NCI-H2081 treated with DMSO at 0.1 percent for 48 hours (cell line): ENCODE data around the gene TAF13.
A peak's percentile ranks its signal among the peaks of the same experiment; 100 is the strongest.
"Not testable (repeated sequence)": the region's sequence is repeated elsewhere in the genome, so short reads cannot be mapped to it uniquely, and the experiment has no call there.

ENCODE experiments used
- DNase-seq: peaks from one replicate; lab custom pipeline; 2025; lab: John Stamatoyannopoulos, UW

The TAF13 gene

DNA sequence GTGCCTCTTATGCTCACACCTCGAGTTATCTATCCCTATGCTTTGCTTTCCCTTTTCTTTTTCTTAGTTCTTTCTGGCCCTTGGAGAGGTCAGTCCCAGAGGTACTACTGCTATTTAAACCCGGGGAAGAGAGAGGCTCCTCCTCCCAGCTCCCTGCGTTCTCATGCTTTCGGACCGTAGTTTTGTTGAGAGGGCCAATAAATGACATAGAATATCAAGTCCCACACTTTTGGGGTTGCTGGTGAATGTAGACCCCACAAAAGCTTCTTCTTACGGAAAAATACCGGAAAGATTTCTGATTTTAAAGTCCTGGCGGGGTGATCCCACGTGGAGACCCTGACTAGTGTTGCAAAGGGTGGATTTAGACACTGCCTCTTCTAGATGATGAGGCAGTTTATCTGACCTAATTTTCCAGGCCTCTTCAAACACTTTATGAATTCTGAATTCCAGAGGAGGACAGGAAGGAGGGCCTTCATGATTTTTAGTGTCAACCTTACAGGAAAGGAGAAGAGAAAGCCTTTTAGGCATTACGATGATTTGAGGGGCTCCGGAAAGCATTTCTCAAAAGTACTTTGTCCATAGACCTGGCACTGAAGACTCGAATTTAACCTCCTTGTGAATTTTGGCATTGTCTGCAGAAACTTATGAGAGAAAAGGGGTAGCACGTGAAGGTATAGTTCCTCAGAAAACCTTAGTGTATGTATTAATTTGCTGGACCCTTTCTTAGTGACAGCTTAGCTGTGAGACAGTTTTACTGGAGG lies 15.5 kb upstream of the TAF13 start:
- no peak for DNase-seq

GRCh38 chr1:109090196-109091077 lies 14.6 kb upstream of the TAF13 start, which contains the start of gene TMEM167B:
Gene TMEM167B, plus strand, starts transcription at chr1:109090764. Its CDS starts 109 bp downstream, at chr1:109090873.
- peak; percentile 54 for DNase-seq

DNA sequence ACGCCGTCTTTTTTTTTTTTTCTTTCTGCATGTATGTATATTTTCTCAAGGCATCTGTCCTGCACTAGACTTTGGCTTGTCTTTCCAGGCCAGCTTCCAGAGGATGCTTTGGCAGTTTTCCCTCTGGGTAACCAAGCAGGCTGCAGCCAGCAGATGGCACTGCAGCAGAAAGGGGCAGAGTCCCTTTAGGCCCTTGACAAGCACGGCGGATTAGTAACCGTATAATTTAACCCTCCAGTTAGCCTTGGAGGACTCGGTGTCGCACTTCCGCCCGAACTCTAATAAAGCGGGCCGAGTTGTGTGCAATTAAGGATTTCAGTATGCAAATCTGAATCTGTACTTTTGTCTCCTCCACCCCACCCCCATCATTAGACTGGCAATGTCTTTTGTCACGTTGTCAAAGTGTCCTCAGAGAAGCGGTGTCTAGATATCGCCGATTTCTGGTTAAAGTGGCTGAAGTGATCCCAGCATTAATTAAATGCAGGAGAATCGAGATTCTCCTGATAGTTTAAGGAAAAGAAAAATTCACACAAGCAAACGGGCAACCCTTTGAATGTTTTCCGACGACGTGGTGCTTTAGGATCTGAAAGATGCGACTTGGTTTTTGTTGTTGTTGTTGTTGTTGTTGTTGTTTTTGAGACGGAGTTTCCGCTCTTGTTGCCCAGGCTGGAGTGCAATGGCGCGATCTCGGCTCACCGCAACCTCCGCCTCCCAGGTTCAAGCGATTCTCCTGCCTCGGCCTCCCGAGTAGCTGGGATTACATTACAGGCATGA lies 13.6 kb upstream of the TAF13 start:
- no peak for DNase-seq

DNA sequence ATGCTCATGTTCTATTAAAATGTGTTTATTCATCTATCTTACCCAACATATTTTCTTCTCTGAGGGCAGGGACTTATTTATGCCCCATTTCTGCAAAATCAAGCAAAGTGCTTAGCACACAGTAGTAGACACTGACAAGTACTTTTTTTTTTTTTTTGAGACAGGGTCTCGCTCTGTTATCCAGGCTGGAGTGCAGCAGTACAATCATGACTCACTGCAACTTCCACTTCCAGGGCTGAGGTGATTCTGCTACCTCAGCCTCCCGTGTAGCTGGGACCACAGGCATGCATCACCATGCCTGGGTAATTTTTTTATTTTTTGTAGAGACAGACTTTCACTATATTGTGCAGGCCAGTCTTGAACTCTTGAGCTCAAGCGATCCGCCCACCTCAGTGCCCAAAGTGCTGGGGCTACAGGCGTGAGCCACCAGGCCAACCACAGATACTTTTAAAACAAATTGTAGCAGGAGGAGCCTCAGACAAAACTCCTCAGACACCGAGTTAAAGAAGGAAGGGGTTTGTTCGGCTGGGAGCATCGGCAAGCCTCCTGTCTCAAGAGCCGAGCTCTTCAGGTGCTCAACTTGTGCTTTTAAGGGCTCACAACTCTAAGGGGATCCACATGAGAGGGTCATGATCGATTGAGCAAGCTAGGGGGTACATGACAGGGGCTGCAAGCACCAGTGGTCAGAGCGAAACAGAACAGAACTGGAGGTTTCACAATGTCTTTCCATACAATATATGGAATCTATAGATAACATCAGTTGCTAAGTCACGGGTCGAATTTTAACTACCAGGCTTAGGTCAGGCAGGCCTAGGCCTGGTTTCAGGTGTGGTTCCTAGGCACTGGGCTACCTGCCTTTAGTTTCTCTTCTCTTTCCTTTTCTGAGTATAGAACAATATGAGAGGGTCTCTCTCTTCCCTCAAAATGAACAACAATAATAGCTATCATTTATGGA lies 9.0 kb upstream of the TAF13 start:
- DNase-seq = no peak

- no peak for DNase-seq
Observed at GRCh38 chr1:109083923-109084322, 8.1 kb upstream of the TAF13 start.

DNA sequence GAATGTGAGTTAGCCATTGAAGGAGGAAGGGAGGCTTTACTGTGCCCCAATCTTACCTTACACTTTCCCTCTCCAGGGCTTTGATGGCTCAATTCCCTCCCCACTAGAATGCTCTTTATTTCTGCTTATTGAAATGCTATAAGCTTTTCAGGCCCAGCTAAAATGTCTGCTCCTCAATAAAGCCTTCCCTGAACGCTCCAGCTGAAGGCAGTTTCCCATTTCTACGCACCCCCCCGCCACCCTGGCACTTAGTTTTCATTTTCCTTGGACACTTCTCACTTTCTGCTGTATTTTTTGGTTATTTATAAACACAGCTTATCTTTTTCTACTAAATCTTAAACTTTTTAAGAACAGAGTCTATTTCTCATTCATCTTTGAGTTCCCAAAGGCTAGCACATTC lies 7.7 kb upstream of the TAF13 start:
- DNase-seq = no peak

GRCh38 chr1:109080441-109081082 lies 4.8 kb upstream of the TAF13 start:
- no peak for DNase-seq

DNA sequence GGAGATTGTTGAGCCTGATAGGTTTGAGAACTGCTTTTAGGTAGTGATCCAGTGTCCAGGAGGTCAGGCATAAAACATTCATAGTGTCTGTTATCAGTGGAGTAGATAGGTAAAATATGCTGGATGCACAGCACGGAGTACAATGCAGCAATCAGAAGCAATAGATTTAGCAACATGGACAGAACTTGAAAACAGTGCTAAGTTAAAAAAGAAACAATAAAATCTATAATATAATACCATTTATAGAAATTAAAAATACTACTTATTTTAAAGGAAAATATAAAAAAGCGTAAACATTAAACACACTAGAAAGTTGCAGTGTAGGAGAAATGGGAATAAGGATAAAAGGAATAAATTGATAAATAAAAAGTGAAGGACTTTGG lies 3.4 kb upstream of the TAF13 start:
- DNase-seq = no peak

DNA sequence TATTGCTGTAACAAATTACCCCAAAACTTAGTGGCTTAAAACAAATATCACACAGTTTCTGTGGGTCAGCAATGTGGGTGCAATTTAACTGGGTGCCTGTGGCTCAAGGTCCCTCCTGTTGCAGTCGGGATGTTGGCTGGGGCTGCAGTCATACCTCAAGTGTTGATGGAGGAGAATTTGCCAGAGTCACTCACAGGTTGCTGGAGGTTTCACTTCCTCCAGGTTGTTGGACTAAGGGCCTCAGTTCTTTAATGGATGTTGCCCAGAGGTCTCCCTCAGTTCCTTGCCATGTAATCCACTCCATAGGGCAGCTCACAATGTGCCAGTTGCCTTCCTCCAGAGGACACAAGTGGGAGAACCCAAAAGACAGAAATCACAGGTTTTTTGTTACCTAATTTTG lies 2.5 kb upstream of the TAF13 start:
- DNase-seq = no peak

GRCh38 chr1:109069294-109069693 lies 6.5 kb downstream of the TAF13 start:
- no peak for DNase-seq

DNA sequence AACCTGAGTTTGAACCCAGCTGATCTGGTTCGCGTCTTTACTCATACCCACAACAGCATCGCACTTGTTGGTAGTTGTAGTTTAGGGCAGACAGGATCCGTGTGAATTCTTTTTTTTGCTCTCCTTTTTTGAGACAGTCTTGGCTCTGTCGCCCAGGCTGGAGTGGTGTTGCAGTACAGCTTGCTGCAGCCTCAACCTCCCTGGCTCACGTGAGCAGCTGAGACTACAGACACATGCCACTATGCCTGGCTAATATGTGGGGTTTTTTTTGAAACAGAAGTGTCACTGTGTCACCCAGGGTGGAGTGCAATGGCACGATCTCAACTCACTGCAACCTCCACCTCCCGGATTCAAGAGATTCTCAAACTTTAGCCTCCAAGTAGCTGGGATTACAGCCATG lies 7.9 kb downstream of the TAF13 start:
- DNase-seq = no peak

- no peak for DNase-seq
Observed at GRCh38 chr1:109065137-109065536, 10.7 kb downstream of the TAF13 start.

- no peak for DNase-seq
Observed at GRCh38 chr1:109061183-109061582, 14.6 kb downstream of the TAF13 start.

DNA sequence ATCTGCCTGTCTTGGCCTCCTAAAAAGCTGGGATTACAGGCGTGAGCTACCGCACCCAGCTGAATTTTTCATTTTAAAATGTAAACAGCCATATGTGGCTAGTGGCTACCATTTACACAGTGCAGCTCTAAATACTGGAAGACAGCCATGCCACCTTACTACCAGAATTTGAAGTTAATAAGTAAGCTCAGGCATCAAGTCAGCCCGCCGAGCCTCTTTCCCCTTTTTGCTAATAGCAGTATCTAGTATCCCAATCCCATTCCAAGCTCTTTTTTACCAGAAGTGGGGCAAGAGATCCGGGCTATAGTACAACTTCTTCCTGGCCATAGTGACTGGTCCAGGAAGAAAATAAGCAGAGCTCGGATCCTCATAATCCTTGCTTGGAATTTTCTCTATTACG lies 15.1 kb downstream of the TAF13 start:
- no peak for DNase-seq

DNA sequence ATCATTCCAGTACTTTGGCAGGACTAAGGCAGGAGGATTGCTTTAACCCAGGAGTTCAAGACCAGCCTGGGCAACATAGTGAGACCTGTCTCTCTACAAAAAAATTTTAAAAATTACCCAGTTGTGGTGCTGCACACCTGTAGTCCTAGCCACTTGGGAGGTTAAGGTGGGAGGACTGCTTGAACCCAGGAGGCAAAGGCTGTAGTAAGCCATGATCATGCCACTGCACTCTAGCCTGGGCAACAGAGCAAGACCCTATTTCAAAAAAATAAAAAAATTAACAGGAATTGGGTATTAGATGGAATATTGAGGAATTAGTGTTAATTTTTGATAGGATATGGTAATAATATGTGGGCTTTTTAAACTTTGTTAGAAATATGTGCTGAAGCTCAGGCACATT lies 16.8 kb downstream of the TAF13 start:
- DNase-seq = no peak

DNA sequence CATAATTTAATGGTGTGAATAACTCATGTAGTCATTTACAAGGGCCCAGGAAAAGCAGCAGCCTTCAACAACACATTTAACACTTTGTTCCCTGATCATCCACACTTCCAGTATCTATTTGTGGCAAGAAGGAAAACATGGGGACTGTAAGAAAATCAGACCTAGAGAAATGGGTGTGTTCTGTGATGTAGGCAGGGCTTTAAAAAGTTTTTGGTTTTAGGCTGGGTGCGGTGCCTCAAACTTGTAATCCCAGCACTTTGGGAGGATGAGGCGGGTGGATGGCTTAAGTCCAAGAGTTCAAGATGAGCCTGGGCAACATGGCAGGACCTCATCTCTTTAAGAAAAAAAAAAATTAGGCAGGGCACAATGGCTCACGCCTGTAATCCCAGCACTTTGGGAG lies 19.7 kb downstream of the TAF13 start:
- no peak for DNase-seq

DNA sequence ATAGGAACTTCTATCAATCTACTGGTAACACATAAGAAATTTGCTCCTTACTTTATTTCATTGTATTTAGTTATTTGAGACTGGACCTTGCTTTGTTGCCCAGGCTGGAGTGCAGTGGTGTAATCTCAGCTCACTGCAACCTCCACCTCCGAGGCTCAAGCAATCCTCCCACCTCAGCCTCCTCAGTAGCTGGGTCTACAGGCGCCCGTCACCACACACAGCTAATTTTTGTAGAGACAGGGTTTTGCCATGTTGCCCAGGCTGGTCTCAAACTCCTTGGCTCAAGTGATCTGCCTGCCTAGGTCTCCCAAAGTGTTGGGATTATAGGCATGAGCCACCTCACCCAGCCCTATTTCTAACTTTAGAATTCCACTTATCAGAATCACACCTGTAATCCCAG lies 23.7 kb downstream of the TAF13 start:
- DNase-seq = not testable (repeated sequence)

GRCh38 chr1:109050228-109050995 lies 25.4 kb downstream of the TAF13 start:
- DNase-seq = no peak

GRCh38 chr1:109048335-109048734 lies 27.5 kb downstream of the TAF13 start:
- no peak for DNase-seq

- no peak for DNase-seq
Observed at GRCh38 chr1:109047339-109047738, 28.5 kb downstream of the TAF13 start.
